Measurements from ENCODE around the gene PRPF6.

DNA sequence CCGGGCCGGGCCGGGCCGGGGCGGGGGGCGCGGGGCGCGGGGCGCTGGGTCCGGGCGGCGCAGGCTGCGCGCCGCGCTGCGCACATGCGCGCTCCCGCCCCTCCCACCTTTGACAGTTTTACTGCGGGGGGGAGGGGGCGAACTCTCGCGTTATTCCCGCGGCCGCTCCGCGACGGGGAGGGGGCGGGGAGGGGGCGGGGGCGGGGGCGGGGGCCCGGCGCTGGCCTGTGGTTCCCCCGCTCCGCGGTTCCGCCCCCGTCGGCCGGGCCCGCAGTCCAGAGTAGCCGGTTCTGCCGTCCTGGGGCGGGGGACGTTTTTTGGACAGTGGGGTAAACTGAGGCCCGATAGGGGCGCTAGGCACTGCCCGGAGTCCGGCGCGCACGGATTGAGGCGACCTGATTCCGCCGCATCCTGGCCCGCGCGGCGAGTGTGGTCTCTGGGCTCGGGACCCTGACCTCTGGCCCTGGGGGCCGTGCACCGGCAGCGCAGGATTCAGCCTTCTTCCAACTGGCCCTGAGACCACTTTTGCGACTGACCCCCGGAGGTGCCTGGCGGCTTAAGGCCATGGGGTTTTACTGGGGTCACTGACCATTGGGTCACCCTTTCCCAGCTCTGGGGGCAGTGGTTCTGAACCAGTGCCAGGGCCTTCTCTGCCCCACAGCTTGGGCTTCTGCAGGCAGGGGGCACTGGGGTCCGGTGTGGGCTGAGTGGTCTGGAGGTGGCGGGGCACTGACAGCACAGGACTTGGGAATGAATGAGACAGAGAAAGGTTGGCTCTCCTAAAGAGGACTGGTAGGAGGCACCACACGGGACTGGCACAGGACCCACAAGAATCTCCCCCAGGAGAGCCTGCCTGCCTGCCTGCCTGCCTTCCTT is 10.9 kb upstream of the PRPF6 start, which contains the start of gene ZNF512B:
- TF ChIP-seq, protein P1, sequence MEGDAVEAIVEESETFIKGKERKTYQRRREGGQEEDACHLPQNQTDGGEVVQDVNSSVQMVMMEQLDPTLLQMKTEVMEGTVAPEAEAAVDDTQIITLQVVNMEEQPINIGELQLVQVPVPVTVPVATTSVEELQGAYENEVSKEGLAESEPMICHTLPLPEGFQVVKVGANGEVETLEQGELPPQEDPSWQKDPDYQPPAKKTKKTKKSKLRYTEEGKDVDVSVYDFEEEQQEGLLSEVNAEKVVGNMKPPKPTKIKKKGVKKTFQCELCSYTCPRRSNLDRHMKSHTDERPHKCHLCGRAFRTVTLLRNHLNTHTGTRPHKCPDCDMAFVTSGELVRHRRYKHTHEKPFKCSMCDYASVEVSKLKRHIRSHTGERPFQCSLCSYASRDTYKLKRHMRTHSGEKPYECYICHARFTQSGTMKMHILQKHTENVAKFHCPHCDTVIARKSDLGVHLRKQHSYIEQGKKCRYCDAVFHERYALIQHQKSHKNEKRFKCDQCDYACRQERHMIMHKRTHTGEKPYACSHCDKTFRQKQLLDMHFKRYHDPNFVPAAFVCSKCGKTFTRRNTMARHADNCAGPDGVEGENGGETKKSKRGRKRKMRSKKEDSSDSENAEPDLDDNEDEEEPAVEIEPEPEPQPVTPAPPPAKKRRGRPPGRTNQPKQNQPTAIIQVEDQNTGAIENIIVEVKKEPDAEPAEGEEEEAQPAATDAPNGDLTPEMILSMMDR (conservative IDR thresholded peaks at IDR 0.05; ENCODE audit: low read length) = no peak
- no peak for TF ChIP-seq EZH2phosphoT487 (IDR thresholded peaks at IDR 0.05; ENCODE audit: borderline replicate concordance)

Measured in Loucy (cell line).